Lung (tissue), 12 donors: ENCODE data around the gene APC2. TPM values are rescaled to one million over a fixed set of nuclear protein-coding genes. Genes with fewer than 3 reads are reported as not detected.

Experiments
- ATAC-seq: fragments of 200-7000 bp; cut with Tn5 transposase; one replicate; pipeline ENCODE4 v1.9.1; 2020; ENCODE audit warnings: moderate number of reproducible peaks; ENCODE audit not compliant: insufficient read depth, low FRiP score
- DNase-seq, 3 donors: peaks; one replicate each; pipeline ENCODE4 v3.0.0-alpha.2; 2013 to 2017
- H3K27ac ChIP-seq, 2 donors: one replicate each; pipeline ENCODE4 v1.5.1; 2013; ENCODE audit warnings: mild to moderate bottlenecking in 2 of 2, moderate library complexity in 2 of 2, control low read depth in 1 of 2, inconsistent platforms in 1 of 2, low read depth in 1 of 2, low read length in 1 of 2
- H3K27me3 ChIP-seq, 3 donors: one replicate each; pipeline ENCODE4 v1.5.1; 2013; ENCODE audit warnings: low read length in 2 of 3; ENCODE audit not compliant: control insufficient read depth in 3 of 3, insufficient read depth in 3 of 3
- H3K36me3 ChIP-seq, 4 donors: one replicate each; pipeline ENCODE4 v1.5.1; 2013; ENCODE audit warnings: low read length in 4 of 4, mild to moderate bottlenecking in 1 of 4, moderate library complexity in 1 of 4; ENCODE audit not compliant: control insufficient read depth in 4 of 4, insufficient read depth in 4 of 4
- H3K4me1 ChIP-seq, 5 donors: one replicate each; pipeline ENCODE4 v1.5.1; 2013; ENCODE audit warnings: low read length in 5 of 5, mild to moderate bottlenecking in 2 of 5, moderate library complexity in 1 of 5; ENCODE audit not compliant: control insufficient read depth in 5 of 5, insufficient read depth in 5 of 5
- H3K4me3 ChIP-seq: one replicate; pipeline ENCODE4 v1.5.1; 2013; ENCODE audit warnings: mild to moderate bottlenecking, control low read depth, moderate library complexity
- H3K9ac ChIP-seq, 2 donors: one replicate each; pipeline ENCODE4 v1.5.1; 2013; ENCODE audit warnings: low read length in 2 of 2, control low read depth in 1 of 2; ENCODE audit not compliant: insufficient read depth in 1 of 2
- H3K9me3 ChIP-seq, 4 donors: one replicate each; pipeline ENCODE4 v1.5.1; 2013; ENCODE audit warnings: low read length in 3 of 4, mild to moderate bottlenecking in 1 of 4, moderate library complexity in 1 of 4; ENCODE audit not compliant: control insufficient read depth in 4 of 4, insufficient read depth in 3 of 4
- CTCF ChIP-seq: IDR thresholded peaks from 2 replicates; pipeline ENCODE4 v1.5.1; 2012; ENCODE audit warnings: mild to moderate bottlenecking; ENCODE audit errors: control extremely low read depth, extremely low read depth
- WGBS, 2 donors: extraction: QIAGEN DNeasy Blood & Tissue Kit; methylation state at CpG; one replicate each; pipeline ENCODE4 v1.1.7; 2013; 5-methylcytosine and 5-hydroxymethylcytosine counted together
- polyA plus RNA-seq, 2 donors: library from polyadenylated mRNA; stranded (reverse); fragments of 200-250 nt; gene quantifications; one replicate each; pipeline ENCODE4 v1.2.1, GENCODE V29; 2013
- total RNA-seq, 2 donors: library from RNA; depleted of rRNA in 1 of 2; stranded (reverse); fragments of >200 nt in 1 of 2; gene quantifications; one replicate each; pipeline ENCODE4 v1.2.1, GENCODE V29; 2014 to 2021
- donor health status: control.
- donor health status: control.
- donor health status: Bipolar disorder and iron deficiency.
- donor health status: healthy.
- donor health status: DM: yes; HTN: yes; CAD: no.

The APC2 gene
- total and polyA plus RNA-seq, 4 donors, result 0.01 to 0.37 (median 0.10) TPM

DNA sequence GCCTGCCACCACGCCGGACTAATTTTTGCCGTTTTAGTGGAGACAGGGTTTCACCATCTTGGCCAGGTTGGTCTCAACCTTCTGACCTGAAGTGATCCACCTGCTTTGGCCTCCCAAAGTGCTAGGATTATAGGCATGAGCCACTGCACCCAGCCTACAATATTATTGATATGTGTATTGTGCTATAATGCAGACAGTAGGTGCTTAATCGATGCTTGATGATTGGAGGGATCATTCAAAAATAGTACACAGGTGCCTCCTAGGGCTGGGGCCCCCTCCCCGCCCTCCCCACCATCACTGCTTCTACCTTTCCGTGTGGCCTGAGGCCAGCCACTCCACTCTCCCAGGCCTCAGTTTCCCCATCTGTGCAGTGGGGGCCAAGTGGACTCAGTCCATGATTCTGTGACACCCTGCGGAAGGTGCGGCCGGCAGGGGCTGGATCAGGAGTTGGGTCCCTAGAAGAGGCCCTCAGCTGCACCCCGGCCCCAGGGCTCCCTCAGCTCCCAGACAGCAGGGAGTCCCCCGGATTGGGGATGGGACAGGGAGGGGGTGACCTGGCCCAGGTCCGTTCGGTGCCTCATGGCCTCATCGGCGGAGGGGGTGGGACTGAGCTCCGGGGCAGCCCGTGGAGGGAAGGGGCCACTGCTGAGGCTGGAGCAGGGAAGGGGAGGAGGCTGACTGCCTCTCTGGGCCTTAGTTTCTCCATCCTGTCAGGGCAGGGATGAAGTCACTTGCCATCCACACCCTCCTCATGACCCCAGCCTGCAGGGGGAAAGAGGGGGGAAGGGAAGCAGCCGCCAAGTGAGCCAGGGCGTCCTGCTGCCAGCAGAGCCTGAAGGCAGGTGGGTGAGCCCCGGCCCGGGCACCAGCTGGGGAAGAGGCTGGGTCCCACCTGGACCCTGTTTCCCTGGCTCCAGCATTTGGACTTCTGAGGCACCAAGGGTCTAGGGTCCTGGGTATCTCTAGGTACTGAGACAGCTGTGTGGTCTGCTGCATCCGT lies 61.7 kb downstream of the APC2 start:
- TF ChIP-seq CTCF, result no peak
- Histone ChIP-seq H3K4me1 (peaks cover 0 to 3% (median 0%) of the 10 kb centered on the region in 5 donors), H3K9ac (no peak overlapping the region), H3K27ac (peak overlapping the region in 1 of 2 donors; percentile 96), H3K9me3 (peaks cover 0 to 8% (median 0%) of the 10 kb centered on the region in 4 donors), H3K36me3 (no peaks in the 10 kb centered on the region), H3K27me3 (peaks cover 0 to 43% (median 21%) of the 10 kb centered on the region in 3 donors), H3K4me3 (no peak overlapping the region)
- ATAC-seq, result no peak
- 49 to 56% methylated on average over 18 to 22 of the region's 22 CpGs for WGBS, 2 donors
- DNase-seq, result no peak

DNA sequence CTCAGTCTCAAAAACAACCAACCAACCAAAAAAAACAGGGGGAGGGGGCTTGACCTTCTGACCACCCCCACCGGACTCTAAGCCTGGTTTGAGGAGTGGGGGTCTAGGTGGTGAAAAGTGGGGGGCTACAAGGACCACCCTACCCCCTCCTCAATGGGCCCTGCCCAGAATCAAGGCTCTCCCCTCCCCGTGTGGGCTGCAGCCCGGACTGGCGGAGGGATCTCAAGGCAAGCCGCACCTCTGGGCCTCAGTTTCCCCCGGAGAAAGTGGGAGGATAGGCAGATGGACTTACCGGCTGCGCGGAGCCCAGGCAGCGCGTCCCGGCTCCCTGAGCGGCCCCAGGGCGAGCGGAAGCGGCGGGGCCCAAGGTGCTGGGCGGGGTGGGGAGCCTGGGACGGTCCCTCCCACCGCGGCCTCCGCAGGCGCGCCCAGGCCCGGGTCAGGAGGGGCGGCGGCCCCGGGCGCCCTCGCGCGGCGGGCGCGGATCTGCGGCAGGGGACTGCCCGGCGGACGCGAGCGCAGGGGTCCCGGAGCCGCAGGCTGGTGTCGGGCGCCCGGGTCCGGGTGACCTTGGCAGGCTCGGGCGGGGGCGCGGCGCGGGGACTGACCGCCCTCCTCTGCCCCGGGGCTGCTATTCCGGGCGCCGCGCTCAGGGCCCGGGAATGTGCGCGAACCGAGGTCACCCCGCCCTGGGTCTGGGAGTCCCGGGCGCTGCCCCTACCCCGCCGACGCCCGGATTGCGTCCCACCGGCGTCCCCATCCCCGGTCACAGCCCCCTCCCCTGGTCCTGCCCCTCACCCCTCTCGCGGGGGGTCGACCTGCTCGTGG lies 63.0 kb downstream of the APC2 start, which contains the start of gene ADAMTSL5:
Gene ADAMTSL5 (minus strand): TSS at position 349 of the 828 bp plus-strand sequence. CDS start 2,076 bp downstream, outside the sequence.
- Histone ChIP-seq H3K9me3 (peaks cover 0 to 7% (median 0%) of the 10 kb centered on the region in 4 donors), H3K27ac (peak within 1 kb of the TSS in 1 of 2 donors; percentile 96), H3K27me3 (peaks cover 0 to 44% (median 21%) of the 10 kb centered on the region in 3 donors), H3K4me1 (peaks cover 0 to 1% (median 0%) of the 10 kb centered on the region in 5 donors), H3K4me3 (no peak within 1 kb of the TSS), H3K9ac (no peak within 1 kb of the TSS), H3K36me3 (no peaks in the 10 kb centered on the region)
- DNase-seq, result no peak
- peak; percentile 46 for ATAC-seq
- TF ChIP-seq CTCF, result no peak
- WGBS, 2 donors, result 3 to 6% methylated on average over 51 to 78 of the region's 78 CpGs

DNA sequence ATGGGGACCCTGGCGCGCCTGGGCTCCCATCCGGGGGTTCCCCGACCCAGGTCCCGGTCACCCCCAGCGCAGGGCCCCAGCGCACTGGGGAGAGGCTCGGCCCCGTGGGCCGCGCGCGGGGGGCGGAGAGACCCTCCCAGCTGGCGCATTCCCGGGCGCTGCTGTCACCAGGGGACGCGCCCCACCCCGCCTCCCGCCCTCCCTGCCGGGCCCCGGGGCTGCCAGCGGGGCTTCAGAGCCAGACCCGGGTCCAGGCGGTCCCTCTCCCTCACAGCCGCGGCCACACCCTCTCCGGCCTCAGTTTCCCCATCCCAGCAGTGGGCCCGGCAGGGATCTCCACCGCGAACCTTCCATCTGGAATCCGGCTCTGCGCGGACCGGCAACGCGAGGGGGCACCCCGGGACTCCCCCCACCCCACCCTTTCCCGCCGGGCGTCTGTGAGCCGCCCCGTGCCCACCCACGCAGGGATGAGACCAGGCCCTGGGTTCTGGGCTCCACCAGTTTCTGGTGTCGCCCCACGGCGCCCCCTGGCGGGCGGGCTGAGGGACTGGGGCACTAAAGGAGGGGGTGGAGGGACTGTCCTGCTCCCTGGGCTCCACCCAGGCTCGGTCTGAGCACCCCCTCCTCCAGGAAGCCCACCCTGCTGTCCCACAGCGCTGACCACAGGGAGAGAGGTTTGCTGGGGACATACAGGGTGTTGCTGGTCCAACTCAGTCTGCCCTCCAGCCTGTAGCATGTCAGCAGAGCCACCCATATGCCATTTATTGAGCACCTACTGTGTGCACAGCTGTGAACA lies 63.8 kb downstream of the APC2 start:
- H3K27ac ChIP-seq, result peak overlapping the region in 1 of 2 donors; percentile 96

More for the DNA sequence above, 63.8 kb downstream of the APC2 start:
- TF ChIP-seq CTCF, result peak; percentile 2
- peaks cover 0 to 3% (median 0%) of the 10 kb centered on the region in 4 donors for H3K9me3 ChIP-seq
- H3K4me3 ChIP-seq, result no peak overlapping the region
- ATAC-seq, result peak; percentile 23
- H3K36me3 ChIP-seq, result no peaks in the 10 kb centered on the region
- no peaks in the 10 kb centered on the region for H3K4me1 ChIP-seq
- peaks cover 0 to 44% (median 21%) of the 10 kb centered on the region in 3 donors for H3K27me3 ChIP-seq
- 8 to 11% methylated on average over 38 to 52 of the region's 52 CpGs for WGBS, 2 donors
- peak in 2 of 3 donors; percentile 25 to 54 for DNase-seq
- H3K9ac ChIP-seq, result no peak overlapping the region
